Psoas muscle (tissue), 8 donors: Measurements from ENCODE around the gene ODAD2. TPM values are rescaled to one million over a fixed set of nuclear protein-coding genes. Genes with fewer than 3 reads are reported as not detected.

Source experiments
- ATAC-seq, 4 donors: fragments of 200-7000 bp; cut with Tn5 transposase; one replicate each; pipeline ENCODE4 v1.9.1; 2020; ENCODE audit warnings: moderate library complexity in 3 of 4, mild to moderate bottlenecking in 2 of 4
- DNase-seq, 2 donors: peaks; one replicate each; pipeline ENCODE4 v3.0.0-alpha.2; 2020
- H3K27ac ChIP-seq: fragments of 200-600 bp; one replicate; pipeline ENCODE4 v1.8.0; 2022
- H3K27me3 ChIP-seq, 3 donors: fragments of 200-600 bp in 1 of 3; one replicate each; pipeline versions ENCODE4 v1.6.1 to v1.8.0; 2013 to 2022; ENCODE audit warnings: low read length in 2 of 3, mild to moderate bottlenecking in 2 of 3, moderate library complexity in 1 of 3; ENCODE audit not compliant: insufficient read depth in 3 of 3
- H3K36me3 ChIP-seq, 2 donors: fragments of 200-600 bp in 1 of 2; one replicate each; pipeline versions ENCODE4 v1.6.1 to v1.8.0; 2013 to 2022; ENCODE audit warnings: low read depth in 1 of 2, mild to moderate bottlenecking in 1 of 2, moderate library complexity in 1 of 2; ENCODE audit not compliant: insufficient read depth in 1 of 2
- H3K4me1 ChIP-seq: fragments of 200-600 bp; one replicate; pipeline ENCODE4 v1.8.0; 2022
- H3K4me3 ChIP-seq: fragments of 200-600 bp; one replicate; pipeline ENCODE4 v1.8.0; 2022; ENCODE audit warnings: mild to moderate bottlenecking
- H3K9me3 ChIP-seq: fragments of 200-600 bp; one replicate; pipeline ENCODE4 v1.8.0; 2022
- WGBS, 3 donors: extraction: QIAGEN DNeasy Blood & Tissue Kit; methylation state at CpG; one replicate each; pipeline versions ENCODE4 v1.1.6 to v1.1.7; 2013; 5-methylcytosine and 5-hydroxymethylcytosine counted together
- intact Hi-C, 2 donors: fragments of 100-400 bp; cut with DNase I; formaldehyde crosslinking; loops; one replicate each; pipeline versions ENCODE4 v1.11.0 to v1.14.2; 2022
- polyA plus RNA-seq, 3 donors: library from polyadenylated mRNA; stranded (reverse); fragments of 200-250 nt; gene quantifications; one replicate each; pipeline ENCODE4 v1.2.3, GENCODE V29; 2013
- total RNA-seq, 4 donors: library from RNA; stranded (reverse); fragmentation: NEBNext Ultra II Directional in 2 of 4; extraction: Animal tissue kit (Norgen Biotek cat#: 25700) in 2 of 4; gene quantifications; one replicate each; pipeline versions ENCODE4 v1.2.1 to v1.2.4, GENCODE V29; 2021 to 2023
- TF ChIP-seq, protein P1 (sequence below): fragments of 200-600 bp; IDR thresholded peaks from one replicate; pipeline ENCODE4 v1.8.0; 2022; ENCODE audit warnings: antibody characterized with exemption
- donor health status: healthy with polysubstance abuse.
- donor health status: DM: no; HTN: no; CAD: no; lungs with moderate emphysema.
- donor health status: Bipolar disorder and iron deficiency.
- donor health status: healthy.
- donor health status: DM: yes; HTN: yes; CAD: no.
- donor health status: DM: no; HTN: no; CAD: no.
- donor health status: DM: no; HTN: no; CAD: no.
- donor health status: DM: yes; HTN: yes; CAD: no.

Gene ODAD2
- total and polyA plus RNA-seq, 7 donors, result 0.03 to 0.09 (median 0.08) TPM; not detected in 4

DNA sequence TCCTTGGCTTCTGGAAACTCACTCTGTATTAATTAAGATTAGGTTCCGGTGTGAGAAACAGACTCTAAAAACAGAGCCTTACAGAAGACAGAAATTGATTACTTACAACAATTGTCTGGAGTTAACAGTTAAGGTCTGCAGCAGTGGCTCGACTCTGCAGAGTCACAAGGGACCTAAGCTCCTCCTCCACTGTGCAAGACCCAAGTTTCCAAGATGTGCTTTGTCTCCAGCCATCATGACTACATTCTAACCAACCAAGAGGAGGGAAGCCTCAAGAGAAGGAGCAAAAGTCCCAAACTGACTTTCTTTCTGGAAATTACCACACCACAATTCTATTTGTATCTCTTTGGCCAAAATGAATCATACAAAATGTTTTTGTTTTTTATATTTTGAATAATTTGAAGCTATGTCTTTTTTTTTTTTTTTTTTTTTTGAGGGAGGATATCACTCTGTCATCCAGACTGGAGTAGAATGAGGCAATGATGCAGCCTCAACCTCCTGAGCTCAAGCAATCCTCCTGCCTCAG, 14.2 kb upstream of the ODAD2 start:
- peaks cover 0 to 5% (median 3%) of the 10 kb centered on the region in 3 donors for H3K27me3 ChIP-seq
- H3K9me3 ChIP-seq, result no peaks in the 10 kb centered on the region
- intact Hi-C loops, result no loop called here
- H3K36me3 ChIP-seq, result no peaks in the 10 kb centered on the region
- ATAC-seq, result no peak
- no peak for DNase-seq
- H3K4me3 ChIP-seq, result no peak overlapping the region
- WGBS, 3 donors, result 39 to 44% (median 42%) methylated on average over 2 of the region's 2 CpGs
- TF ChIP-seq, protein P1, sequence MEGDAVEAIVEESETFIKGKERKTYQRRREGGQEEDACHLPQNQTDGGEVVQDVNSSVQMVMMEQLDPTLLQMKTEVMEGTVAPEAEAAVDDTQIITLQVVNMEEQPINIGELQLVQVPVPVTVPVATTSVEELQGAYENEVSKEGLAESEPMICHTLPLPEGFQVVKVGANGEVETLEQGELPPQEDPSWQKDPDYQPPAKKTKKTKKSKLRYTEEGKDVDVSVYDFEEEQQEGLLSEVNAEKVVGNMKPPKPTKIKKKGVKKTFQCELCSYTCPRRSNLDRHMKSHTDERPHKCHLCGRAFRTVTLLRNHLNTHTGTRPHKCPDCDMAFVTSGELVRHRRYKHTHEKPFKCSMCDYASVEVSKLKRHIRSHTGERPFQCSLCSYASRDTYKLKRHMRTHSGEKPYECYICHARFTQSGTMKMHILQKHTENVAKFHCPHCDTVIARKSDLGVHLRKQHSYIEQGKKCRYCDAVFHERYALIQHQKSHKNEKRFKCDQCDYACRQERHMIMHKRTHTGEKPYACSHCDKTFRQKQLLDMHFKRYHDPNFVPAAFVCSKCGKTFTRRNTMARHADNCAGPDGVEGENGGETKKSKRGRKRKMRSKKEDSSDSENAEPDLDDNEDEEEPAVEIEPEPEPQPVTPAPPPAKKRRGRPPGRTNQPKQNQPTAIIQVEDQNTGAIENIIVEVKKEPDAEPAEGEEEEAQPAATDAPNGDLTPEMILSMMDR, result no peak
- no peaks in the 10 kb centered on the region for H3K4me1 ChIP-seq
- no peak overlapping the region for H3K27ac ChIP-seq

DNA sequence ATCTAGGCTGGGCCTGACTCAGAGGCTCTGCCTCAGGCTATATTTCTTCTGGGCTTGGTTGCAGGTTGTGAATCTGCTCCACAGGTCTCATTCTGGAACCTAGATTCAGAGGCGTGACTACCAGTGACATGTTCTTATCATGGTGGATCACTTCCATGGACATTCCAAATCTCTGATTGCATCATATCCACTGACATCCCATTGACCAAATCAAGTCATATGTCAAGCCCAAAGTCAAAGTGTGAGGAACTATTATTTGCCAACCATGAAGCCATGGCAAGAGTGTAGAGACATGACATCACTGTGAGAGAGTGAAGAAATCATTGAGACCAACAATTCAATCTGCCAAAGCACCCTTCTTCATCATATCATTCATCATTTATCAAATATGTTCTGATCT, 11.9 kb upstream of the ODAD2 start:
- Histone ChIP-seq H3K4me3 (no peak overlapping the region), H3K9me3 (no peaks in the 10 kb centered on the region), H3K36me3 (no peaks in the 10 kb centered on the region), H3K27me3 (peaks cover 0 to 5% (median 3%) of the 10 kb centered on the region in 3 donors), H3K4me1 (no peaks in the 10 kb centered on the region), H3K27ac (no peak overlapping the region)
- ATAC-seq (no peak), DNase-seq (no peak)
- 91 to 100% (median 92%) methylated on average over 1 of the region's 1 CpG for whole genome bisulfite sequencing, 3 donors
- TF ChIP-seq, protein P1, result no peak
- intact Hi-C loops, result no loop called here

DNA sequence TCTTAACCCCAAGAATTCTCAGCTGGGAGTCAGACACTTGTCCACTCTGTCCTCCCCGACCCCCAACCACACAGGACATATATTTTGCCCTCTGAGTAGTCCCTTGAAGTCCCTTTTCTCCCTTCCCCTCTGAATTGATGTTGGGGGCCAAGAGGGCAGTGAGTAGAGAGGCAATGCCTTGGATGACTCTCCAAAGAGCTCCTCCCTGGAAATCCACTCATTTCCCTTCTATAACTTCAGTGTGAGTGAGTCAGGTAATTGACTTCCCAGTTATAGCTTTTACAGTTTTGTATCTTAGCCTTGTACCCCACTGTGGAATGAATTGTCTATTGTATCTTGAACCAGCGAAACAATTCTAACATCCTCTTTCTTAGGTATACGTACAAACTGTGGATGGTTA, 9.2 kb upstream of the ODAD2 start:
- H3K4me3 ChIP-seq, result no peak overlapping the region
- H3K9me3 ChIP-seq, result no peaks in the 10 kb centered on the region
- 82 to 86% (median 85%) methylated on average over 3 of the region's 3 CpGs for WGBS, 3 donors
- H3K4me1 ChIP-seq, result no peaks in the 10 kb centered on the region
- H3K27me3 ChIP-seq, result peaks cover 3 to 10% (median 4%) of the 10 kb centered on the region in 3 donors
- intact Hi-C loops, result no loop called here
- H3K27ac ChIP-seq, result no peak overlapping the region
- DNase-seq (no peak), ATAC-seq (no peak)
- TF ChIP-seq, protein P1, result no peak
- H3K36me3 ChIP-seq, result no peaks in the 10 kb centered on the region

DNA sequence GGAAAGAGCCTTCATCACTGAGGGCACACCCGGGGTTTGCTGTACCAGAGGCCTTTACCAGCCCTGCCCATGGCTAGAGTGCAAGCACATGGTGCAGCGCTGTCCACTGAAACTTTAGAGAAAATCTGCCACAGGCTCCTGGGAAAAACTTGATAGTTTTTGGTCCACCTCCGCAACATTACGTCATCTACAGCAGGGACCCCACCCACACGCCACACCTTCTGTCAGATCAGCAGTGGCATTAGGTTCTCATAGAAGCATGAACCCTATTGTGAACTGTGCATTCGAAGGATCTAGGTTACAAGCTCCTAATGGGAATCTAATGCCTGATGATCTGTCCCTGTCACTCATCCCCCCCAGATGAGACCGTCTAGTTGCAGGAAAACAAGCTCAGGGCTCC, 2.5 kb upstream of the ODAD2 start:
- ATAC-seq (no peak), DNase-seq (no peak)
- Histone ChIP-seq H3K36me3 (no peaks in the 10 kb centered on the region), H3K4me3 (no peak overlapping the region), H3K27me3 (peaks cover 0 to 32% (median 4%) of the 10 kb centered on the region in 3 donors), H3K27ac (no peak overlapping the region), H3K9me3 (no peaks in the 10 kb centered on the region), H3K4me1 (no peaks in the 10 kb centered on the region)
- intact Hi-C loops, result no loop called here
- WGBS, 3 donors, result 81 to 87% (median 85%) methylated on average over 7 of the region's 7 CpGs
- TF ChIP-seq, protein P1, result no peak
